Measurements from ENCODE around the gene RAB27A. TPM values are rescaled to one million over a fixed set of nuclear protein-coding genes. Genes with fewer than 3 reads are reported as not detected.

RAB27A gene
- total RNA-seq, 1 donor from 2014 or later, result 5.8 TPM

DNA sequence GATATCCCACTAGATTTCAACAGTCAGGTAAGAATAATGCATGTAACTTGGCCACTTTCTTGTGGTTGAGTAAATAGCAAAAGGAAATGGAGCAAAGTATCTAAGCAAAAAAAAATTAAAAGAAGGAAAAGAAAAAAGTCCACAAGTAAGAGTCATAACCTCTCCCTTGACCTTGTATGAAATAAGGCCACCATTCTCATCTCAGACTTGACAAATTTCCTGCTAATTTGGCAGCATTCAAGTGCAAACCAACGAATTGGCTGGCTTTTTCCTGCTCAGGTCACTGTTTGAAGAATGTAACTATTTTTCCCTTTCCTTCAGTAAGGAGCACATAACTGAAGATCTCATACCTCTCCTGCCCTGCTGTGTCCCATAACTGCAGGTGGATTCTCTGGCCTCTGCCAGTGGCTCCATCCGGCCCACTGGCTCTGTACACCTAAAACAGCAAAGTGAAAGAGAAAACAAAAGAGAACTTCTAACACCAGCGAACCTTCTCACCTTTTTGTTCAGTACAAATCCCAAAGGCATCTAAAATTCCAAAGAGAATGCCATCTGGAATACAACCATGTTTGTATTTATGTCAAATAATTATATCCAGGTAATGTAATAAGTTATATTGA lies 59.5 kb downstream of the RAB27A start:
- H3K4me3 ChIP-seq, result no peak overlapping the region
- H3K4me1 ChIP-seq, result no peaks in the 10 kb centered on the region
- TF ChIP-seq, protein P1, sequence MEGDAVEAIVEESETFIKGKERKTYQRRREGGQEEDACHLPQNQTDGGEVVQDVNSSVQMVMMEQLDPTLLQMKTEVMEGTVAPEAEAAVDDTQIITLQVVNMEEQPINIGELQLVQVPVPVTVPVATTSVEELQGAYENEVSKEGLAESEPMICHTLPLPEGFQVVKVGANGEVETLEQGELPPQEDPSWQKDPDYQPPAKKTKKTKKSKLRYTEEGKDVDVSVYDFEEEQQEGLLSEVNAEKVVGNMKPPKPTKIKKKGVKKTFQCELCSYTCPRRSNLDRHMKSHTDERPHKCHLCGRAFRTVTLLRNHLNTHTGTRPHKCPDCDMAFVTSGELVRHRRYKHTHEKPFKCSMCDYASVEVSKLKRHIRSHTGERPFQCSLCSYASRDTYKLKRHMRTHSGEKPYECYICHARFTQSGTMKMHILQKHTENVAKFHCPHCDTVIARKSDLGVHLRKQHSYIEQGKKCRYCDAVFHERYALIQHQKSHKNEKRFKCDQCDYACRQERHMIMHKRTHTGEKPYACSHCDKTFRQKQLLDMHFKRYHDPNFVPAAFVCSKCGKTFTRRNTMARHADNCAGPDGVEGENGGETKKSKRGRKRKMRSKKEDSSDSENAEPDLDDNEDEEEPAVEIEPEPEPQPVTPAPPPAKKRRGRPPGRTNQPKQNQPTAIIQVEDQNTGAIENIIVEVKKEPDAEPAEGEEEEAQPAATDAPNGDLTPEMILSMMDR (IDR thresholded peaks at IDR 0.05; ENCODE audit: borderline replicate concordance), result no peak
- no peaks in the 10 kb centered on the region for H3K9me3 ChIP-seq (replicated peaks)
- intact Hi-C loops (cut with micrococcal nuclease), result no loop called here
- H3K36me3 ChIP-seq, result no peaks in the 10 kb centered on the region
- no peak overlapping the region for H3K27ac ChIP-seq (replicated peaks)
- H3K27me3 ChIP-seq (ENCODE audit: low read depth), result no peaks in the 10 kb centered on the region
- no peak for DNase-seq

DNA sequence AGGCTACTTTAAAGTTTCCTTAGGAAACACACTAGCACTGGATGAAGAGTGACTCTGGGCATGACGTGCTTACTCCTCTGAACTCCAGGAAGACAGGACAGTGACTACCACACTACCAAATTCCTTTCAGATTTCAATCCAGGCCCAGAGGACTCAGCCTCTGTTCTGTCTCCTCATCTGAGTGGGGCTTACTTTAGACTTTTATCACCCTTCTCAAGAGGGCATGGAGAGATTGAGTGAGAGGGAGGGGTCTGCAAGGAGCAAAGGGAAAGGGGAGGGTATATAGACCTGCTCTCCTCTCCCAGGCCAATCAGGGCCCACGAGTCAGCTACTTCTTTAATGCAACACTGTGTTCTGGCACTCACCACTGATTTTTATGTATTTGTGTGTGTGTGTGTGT lies 63.5 kb downstream of the RAB27A start:
- no peaks in the 10 kb centered on the region for H3K36me3 ChIP-seq
- H3K4me1 ChIP-seq, result no peaks in the 10 kb centered on the region
- no peak for DNase-seq
- H3K9me3 ChIP-seq (replicated peaks), result no peaks in the 10 kb centered on the region
- no peaks in the 10 kb centered on the region for H3K27me3 ChIP-seq (ENCODE audit: low read depth)
- H3K4me3 ChIP-seq, result no peak overlapping the region
- no peak overlapping the region for H3K27ac ChIP-seq (replicated peaks)
- TF ChIP-seq, protein P1 (IDR thresholded peaks at IDR 0.05; ENCODE audit: borderline replicate concordance), result no peak
- intact Hi-C loops (cut with micrococcal nuclease), result no loop called here

DNA sequence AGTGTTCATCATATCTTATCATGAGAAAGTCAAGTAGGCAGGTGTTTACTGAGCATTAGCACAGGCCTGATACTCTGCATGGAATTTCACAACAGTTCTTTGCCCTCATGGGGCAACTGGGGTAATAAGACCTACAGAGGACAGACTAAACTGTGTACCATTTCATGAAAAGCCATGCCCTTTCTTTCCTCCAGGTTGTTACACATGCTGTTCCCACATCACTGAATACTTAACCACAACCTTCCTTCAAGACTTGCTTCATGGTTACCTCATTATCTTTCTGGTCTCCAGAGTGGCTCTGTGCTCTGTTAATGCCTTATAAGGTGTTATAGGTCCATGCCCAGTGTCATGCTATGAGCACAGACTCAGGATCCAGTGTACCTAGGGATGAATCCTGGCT lies 64.7 kb downstream of the RAB27A start:
- TF ChIP-seq, protein P1 (IDR thresholded peaks at IDR 0.05; ENCODE audit: borderline replicate concordance), result no peak
- intact Hi-C loops (cut with micrococcal nuclease), result no loop called here
- no peaks in the 10 kb centered on the region for H3K27me3 ChIP-seq (ENCODE audit: low read depth)
- no peaks in the 10 kb centered on the region for H3K9me3 ChIP-seq (replicated peaks)
- H3K27ac ChIP-seq (replicated peaks), result no peak overlapping the region
- DNase-seq, result no peak
- no peaks in the 10 kb centered on the region for H3K4me1 ChIP-seq
- H3K36me3 ChIP-seq, result no peaks in the 10 kb centered on the region
- H3K4me3 ChIP-seq, result no peak overlapping the region

DNA sequence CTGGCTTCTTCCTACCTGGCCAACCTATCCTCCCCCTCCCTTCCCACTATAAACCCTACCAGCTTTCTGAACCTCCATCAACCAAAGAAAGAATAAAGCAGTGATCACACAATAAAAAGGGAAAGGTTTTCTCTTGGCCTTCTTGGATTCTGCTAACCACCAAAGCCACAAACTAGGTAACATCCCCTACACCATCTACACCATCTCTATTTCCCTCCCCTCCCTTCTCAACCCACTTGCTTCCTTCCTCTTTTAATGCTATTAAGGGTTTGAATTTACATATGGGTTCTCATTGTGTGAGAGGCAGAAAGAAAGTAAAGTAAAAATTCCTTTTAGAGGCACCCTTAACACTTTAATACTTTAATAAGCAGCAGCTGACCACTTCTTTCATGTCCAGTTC lies 67.0 kb downstream of the RAB27A start:
- Histone ChIP-seq H3K27me3 (ENCODE audit: low read depth) (no peaks in the 10 kb centered on the region), H3K36me3 (no peaks in the 10 kb centered on the region), H3K9me3 (replicated peaks) (no peaks in the 10 kb centered on the region), H3K27ac (replicated peaks) (no peak overlapping the region), H3K4me1 (no peaks in the 10 kb centered on the region), H3K4me3 (no peak overlapping the region)
- TF ChIP-seq, protein P1 (IDR thresholded peaks at IDR 0.05; ENCODE audit: borderline replicate concordance), result no peak
- no peak for DNase-seq
- intact Hi-C loops (cut with micrococcal nuclease), result no loop called here

DNA sequence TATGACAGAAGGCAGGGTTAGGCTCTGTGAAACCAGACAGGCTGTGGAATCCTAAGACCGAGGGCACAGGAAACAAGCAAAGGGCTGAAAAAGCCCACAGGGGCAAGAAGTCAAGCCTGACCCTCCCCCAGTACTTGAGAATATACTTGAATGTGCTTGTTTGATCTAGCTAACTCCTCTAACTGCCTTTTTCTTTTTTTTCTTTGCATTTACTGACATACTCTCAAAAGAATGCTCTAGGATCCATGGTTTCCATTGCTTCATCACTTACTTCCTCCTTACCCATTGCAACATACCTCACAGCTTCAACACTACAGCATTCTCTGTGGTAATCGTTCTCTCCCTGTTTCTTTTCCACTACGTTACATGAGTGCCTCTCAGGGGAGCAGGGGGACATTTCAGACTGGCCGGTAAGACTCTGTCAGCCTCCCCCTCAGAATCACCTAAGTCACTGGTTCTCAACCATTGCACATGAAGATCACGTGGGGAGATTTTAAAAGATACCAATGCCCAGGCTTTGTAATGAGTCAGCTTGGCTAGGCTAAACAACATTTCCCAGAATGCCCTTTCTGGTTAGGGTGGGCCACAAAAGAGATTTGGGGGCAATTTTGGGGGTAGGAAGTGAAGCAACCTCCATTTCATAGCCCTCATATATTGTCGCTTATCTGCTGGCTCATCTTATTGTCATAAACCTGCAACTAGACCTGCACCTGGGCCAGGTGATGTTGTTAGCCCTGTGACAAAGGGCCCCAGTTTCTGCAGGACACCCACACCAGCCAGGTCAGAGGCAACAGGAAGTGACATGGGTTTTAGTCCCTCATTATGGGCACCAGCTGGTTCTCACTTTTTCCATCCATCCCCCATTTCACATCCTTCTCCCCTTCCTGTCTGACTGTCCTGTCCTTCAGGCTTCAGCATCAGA lies 68.3 kb downstream of the RAB27A start:
- DNase-seq, result no peak
- Histone ChIP-seq H3K4me1 (no peaks in the 10 kb centered on the region), H3K27me3 (ENCODE audit: low read depth) (no peaks in the 10 kb centered on the region), H3K4me3 (no peak overlapping the region), H3K27ac (replicated peaks) (no peak overlapping the region), H3K36me3 (no peaks in the 10 kb centered on the region), H3K9me3 (replicated peaks) (no peaks in the 10 kb centered on the region)
- intact Hi-C loops (cut with micrococcal nuclease), result no loop called here
- TF ChIP-seq, protein P1 (IDR thresholded peaks at IDR 0.05; ENCODE audit: borderline replicate concordance), result no peak

Measured in left ventricle myocardium inferior (tissue), 1 donor.